ENCODE measurements around the gene CLBA1. TPM values are rescaled to one million over a fixed set of nuclear protein-coding genes. Genes with fewer than 3 reads are reported as not detected.

The CLBA1 gene
- total RNA-seq, 1 donor = 6.9 TPM

GRCh38 chr14:105021656-105022275, 36.2 kb downstream of the CLBA1 start:
- DNase-seq (ENCODE audit: low read depth) = peak; percentile 55
- H3K4me3 ChIP-seq (ENCODE audit: low read depth, low read length) = peak overlapping the region; percentile 69
- TF ChIP-seq CTCF (IDR thresholded peaks at IDR 0.05; ENCODE audit: insufficient read depth, low read depth, low read length) = no peak

DNA sequence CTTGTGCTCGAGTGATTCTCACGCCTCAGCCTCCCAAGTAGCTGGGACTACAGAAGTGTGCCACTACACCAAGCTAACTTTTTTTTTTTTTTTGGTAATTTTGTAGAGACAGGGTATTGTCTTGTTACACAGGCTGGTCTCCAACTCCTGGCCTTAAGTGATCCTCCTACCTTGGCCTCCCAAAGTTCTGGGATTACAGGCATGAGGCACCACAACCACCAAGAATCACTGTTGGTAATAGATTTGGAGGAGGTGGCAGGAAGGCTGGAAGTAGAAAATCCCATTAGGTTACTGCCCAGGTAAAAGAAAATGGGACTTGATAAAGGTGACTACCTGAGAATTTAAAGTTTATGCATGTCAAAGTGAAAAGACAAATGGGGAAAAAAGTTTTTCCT, 36.7 kb downstream of the CLBA1 start:
- H3K4me3 ChIP-seq (ENCODE audit: low read depth, low read length) = peak overlapping the region; percentile 69
- no peak for DNase-seq (ENCODE audit: low read depth)
- no peak for TF ChIP-seq CTCF (IDR thresholded peaks at IDR 0.05; ENCODE audit: insufficient read depth, low read depth, low read length)

- no peak overlapping the region for H3K4me3 ChIP-seq (ENCODE audit: low read depth, low read length)
- no peak for TF ChIP-seq CTCF (IDR thresholded peaks at IDR 0.05; ENCODE audit: insufficient read depth, low read depth, low read length)
- DNase-seq (ENCODE audit: low read depth) = no peak
Observed at GRCh38 chr14:105023144-105023543, 37.6 kb downstream of the CLBA1 start.

- TF ChIP-seq CTCF (IDR thresholded peaks at IDR 0.05; ENCODE audit: insufficient read depth, low read depth, low read length) = no peak
- H3K4me3 ChIP-seq (ENCODE audit: low read depth, low read length) = no peak overlapping the region
- DNase-seq (ENCODE audit: low read depth) = peak; percentile 45
Observed at GRCh38 chr14:105023791-105024480, 38.3 kb downstream of the CLBA1 start.

DNA sequence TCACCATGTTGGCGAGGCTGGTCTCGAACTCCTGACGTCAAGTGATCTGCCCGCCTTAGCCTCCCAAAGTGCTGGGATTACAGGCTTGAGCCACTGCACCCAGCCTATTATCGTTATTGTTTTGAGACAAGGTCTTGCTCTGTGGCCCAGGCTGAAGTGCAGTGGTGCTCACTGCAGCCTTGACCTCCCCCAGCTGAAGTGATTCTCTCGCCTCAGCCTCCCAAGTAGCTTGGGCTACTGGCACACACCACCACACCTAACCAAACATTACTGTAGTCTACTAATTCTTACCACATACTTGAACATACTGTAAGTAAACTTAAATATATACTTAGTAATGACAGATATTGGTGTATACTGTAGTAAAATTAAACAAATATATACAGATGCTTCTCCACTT, 39.8 kb downstream of the CLBA1 start:
- TF ChIP-seq CTCF (IDR thresholded peaks at IDR 0.05; ENCODE audit: insufficient read depth, low read depth, low read length) = no peak
- no peak for DNase-seq (ENCODE audit: low read depth)
- no peak overlapping the region for H3K4me3 ChIP-seq (ENCODE audit: low read depth, low read length)

- H3K4me3 ChIP-seq (ENCODE audit: low read depth, low read length) = no peak overlapping the region
- TF ChIP-seq CTCF (IDR thresholded peaks at IDR 0.05; ENCODE audit: insufficient read depth, low read depth, low read length) = no peak
- no peak for DNase-seq (ENCODE audit: low read depth)
Observed at GRCh38 chr14:105026033-105026785, 40.6 kb downstream of the CLBA1 start.
